ENCODE measurements around the gene HOXD13.

The HOXD13 gene

GRCh38 chr2:176092270-176093144 is at the start of gene HOXD13:
Gene HOXD13, plus strand, starts transcription at chr2:176092721. Its CDS starts 170 bp downstream, at chr2:176092891.
- no peak for DNase-seq (ENCODE audit: low read depth, low spot score)

GRCh38 chr2:176056406-176056805 is 36.1 kb upstream of the HOXD13 start:
- no peak for DNase-seq (ENCODE audit: low read depth, low spot score)

- no peak for DNase-seq (ENCODE audit: low read depth, low spot score)
Measured at GRCh38 chr2:176063958-176064357, 28.6 kb upstream of the HOXD13 start.

- no peak for DNase-seq (ENCODE audit: low read depth, low spot score)
Measured at GRCh38 chr2:176066645-176067588, 25.6 kb upstream of the HOXD13 start.

- DNase-seq (ENCODE audit: low read depth, low spot score): no peak
Measured at GRCh38 chr2:176067589-176068418, 24.7 kb upstream of the HOXD13 start.

GRCh38 chr2:176068419-176068832 is 24.1 kb upstream of the HOXD13 start:
- DNase-seq (ENCODE audit: low read depth, low spot score): no peak

- no peak for DNase-seq (ENCODE audit: low read depth, low spot score)
Measured at GRCh38 chr2:176071330-176072291, 20.9 kb upstream of the HOXD13 start.

GRCh38 chr2:176072292-176072669 is 20.2 kb upstream of the HOXD13 start:
- DNase-seq (ENCODE audit: low read depth, low spot score): no peak

GRCh38 chr2:176072951-176073904 is 19.3 kb upstream of the HOXD13 start:
- DNase-seq (ENCODE audit: low read depth, low spot score): no peak

- no peak for DNase-seq (ENCODE audit: low read depth, low spot score)
Measured at GRCh38 chr2:176074919-176075425, 17.5 kb upstream of the HOXD13 start.

- DNase-seq (ENCODE audit: low read depth, low spot score): no peak
Measured at GRCh38 chr2:176075481-176075880, 17.0 kb upstream of the HOXD13 start.

GRCh38 chr2:176076063-176076462 is 16.5 kb upstream of the HOXD13 start:
- no peak for DNase-seq (ENCODE audit: low read depth, low spot score)

- no peak for DNase-seq (ENCODE audit: low read depth, low spot score)
Measured at GRCh38 chr2:176076796-176077195, 15.7 kb upstream of the HOXD13 start.

GRCh38 chr2:176078541-176079284 is 13.8 kb upstream of the HOXD13 start:
- no peak for DNase-seq (ENCODE audit: low read depth, low spot score)

GRCh38 chr2:176079285-176079830 is 13.2 kb upstream of the HOXD13 start:
- no peak for DNase-seq (ENCODE audit: low read depth, low spot score)

GRCh38 chr2:176079831-176080539 is 12.5 kb upstream of the HOXD13 start:
- DNase-seq (ENCODE audit: low read depth, low spot score): no peak

Data from brain pericyte (primary cell).